ENCODE measurements around the gene RPL22. TPM values are rescaled to one million over a fixed set of nuclear protein-coding genes. Genes with fewer than 3 reads are reported as not detected.

The RPL22 gene
- total RNA-seq, 2 donors from 2014 or later, result 275 to 296 TPM

DNA sequence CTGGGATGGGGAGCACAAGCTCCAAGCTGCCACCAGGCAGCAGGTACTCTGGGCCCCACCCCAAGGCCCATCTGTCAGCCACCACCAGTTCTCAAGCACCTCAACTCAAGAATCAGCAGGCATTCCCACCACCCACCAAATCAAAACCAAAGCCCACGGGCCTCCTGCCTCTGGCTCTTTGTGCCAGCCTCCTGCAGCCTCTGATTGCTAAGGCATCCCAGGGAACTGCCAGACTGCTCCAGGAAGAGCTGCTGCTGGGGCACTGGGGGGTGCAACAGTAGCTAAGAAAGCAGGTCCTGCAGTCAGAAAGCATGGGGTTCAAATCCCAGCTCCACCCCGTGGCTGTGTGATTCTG lies 54.0 kb downstream of the RPL22 start:
- DNase-seq (ENCODE audit: low spot score), result no peak
- intact Hi-C loops (cut with DNase I), result no loop called here

DNA sequence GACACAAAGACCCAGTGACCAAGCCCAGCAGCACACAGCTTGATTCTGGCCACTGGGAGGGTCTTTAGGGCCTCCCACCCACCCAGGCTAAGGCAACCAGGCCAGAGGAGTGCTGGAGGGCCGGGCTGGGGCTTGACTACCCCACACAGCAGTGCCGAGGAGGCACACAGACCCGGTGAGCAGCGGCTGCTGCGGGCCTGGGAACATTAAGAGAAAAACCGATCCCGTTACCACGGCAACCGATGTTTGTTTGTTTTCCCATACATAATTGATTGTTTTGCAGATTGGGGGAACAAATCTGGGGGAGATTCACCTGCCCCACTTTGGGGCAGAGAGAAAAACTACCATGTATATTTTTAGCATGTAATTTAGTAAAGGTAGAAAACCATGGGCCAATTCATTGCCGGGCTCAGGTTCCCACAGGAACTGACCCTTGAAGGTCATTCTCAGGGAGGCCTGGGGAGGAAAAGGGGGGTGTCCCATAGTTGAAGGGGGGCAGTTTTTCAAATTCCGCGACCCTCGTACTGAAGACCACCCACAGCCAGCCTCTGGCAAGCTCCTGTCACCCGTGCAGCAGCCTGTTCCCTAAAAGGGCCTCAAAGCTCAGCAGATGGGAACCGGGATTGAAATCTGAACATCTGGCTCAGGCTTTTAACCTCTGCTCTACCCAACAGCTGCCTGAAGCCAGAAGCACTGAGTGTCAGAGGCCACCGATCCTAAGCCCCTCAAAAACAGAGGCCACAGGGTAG lies 54.6 kb downstream of the RPL22 start:
- intact Hi-C loops (cut with DNase I), result no loop called here
- DNase-seq (ENCODE audit: low spot score), result no peak

DNA sequence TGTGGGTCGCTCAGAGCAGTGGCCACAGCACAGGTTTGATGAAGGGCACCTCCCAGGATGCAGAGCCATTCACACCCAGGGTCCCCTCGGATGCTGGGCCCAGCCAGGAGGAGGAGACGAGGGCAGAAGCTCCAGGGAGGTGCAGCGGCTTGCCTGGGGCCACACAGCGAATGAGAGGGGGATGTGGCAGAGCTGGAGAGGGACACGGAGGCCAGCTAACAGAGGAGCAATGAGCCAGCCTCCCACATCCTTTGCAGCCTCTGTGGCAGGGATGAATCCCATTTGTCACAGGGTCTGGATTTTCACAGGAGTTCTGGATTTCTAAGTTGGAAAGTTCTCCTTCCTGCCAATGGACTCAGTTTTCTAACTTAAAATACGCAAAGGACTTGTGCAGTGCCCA lies 55.2 kb downstream of the RPL22 start:
- intact Hi-C loops (cut with DNase I), result no loop called here

DNA sequence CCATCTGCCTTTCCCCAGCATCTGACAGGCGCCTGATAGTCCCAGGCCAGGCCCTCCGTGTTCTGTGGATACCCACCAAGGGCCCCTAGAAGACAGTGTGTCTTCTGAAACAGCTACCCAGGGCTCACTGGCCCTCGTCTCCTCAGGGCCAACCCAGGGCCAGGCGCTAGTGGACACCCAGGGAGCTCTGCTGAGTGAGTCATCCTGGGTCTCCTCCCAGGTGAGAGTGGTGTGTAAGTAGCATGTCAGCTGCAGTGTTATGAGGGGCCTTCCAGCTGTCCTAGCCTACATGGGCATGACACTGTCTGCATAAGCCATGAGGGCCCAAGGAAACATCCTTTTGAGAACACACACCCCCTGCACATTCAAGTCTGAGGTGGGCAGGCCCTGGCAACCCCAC lies 56.0 kb downstream of the RPL22 start:
- no peak for DNase-seq (ENCODE audit: low spot score)
- intact Hi-C loops (cut with DNase I), result no loop called here

More for the DNA sequence above, 55.2 kb downstream of the RPL22 start:
- no peak for DNase-seq (ENCODE audit: low spot score)

DNA sequence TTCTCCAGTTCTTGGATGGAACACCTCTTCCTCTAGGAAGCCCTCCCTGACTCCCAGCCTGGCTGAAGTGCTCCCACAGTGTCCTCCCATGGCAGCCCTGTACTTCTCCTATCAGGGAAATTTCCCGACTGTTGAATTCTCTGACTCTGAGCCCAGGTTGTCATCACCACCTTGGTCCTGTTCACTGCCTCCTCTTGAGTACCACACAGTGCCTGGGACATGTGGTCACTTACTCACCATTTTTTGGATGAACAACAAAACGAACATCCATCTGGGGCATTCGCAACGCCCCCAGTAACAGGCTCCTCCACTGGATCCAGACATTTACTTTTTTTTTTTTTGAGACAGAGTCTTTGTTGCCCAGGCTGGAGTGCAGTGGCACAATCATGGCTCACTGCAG lies 56.7 kb downstream of the RPL22 start:
- no peak for DNase-seq (ENCODE audit: low spot score)
- intact Hi-C loops (cut with DNase I), result no loop called here

DNA sequence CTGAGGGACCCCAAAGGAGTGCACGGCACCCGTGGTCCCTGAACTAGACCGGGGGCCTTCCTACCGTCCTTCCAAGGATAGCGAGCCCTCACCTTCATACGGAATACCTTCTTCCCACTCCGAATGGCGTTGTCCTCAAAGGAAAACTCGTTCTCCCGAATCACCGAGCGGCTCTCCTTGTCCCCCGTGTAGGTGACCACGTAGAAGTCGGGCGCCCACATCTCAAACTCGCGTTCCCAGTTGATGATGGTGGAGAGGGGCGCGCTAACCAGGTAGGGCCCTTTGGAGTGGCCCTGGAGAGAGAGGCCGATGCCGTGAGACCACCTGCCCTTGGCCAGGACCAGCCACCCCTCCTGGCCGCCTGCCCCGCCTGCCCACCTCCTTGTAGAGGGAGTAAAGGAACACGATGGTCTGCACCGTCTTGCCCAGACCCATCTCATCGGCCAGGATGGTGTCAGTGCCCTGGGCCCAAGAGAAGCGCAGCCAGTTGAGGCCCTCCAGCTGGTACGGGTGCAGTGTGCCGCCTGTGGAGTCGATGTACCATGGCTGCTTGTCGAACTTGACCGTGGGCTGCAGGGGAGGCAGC lies 57.3 kb downstream of the RPL22 start:
- no peak for DNase-seq (ENCODE audit: low spot score)
- intact Hi-C loops (cut with DNase I), result no loop called here

DNA sequence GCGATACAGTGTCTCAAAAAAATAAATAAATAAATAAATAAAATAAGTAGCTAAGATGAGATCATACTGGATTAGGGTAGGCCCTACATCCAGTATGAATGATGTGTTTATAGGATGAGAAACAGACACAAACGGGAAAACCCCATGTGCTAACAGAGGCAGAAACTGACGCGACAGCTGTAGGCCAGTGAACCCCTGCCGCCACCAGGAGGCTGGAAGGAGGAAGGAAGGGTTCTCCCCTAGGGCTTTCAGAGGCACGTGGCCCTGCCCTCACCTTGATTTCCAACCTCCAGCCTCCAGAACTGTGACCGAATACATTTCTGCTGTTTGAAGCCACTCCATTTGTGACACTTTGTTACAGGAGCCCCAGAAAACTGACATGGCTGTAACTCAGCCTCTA lies 57.8 kb downstream of the RPL22 start:
- intact Hi-C loops (cut with DNase I), result no loop called here
- DNase-seq (ENCODE audit: low spot score), result no peak

DNA sequence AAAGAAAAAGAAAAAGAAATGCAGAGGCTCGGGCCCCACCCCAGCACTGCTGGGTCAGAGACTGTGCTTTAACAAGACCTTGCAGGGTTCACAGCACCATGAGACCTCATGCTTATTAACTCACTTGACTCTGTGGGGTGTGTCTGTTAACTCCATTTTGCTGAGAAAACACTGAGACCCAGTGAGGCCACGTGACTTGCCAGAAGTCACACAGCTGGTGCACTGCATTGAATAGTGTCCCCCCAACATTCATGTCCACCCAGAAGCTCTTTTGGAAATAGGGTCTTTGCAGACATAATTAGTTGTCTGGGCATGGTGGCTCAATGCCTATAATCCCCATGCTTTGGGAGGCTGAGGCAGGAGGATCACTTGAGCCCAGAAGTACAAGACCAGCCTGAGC lies 59.0 kb downstream of the RPL22 start:
- no peak for DNase-seq (ENCODE audit: low spot score)
- intact Hi-C loops (cut with DNase I), result no loop called here

DNA sequence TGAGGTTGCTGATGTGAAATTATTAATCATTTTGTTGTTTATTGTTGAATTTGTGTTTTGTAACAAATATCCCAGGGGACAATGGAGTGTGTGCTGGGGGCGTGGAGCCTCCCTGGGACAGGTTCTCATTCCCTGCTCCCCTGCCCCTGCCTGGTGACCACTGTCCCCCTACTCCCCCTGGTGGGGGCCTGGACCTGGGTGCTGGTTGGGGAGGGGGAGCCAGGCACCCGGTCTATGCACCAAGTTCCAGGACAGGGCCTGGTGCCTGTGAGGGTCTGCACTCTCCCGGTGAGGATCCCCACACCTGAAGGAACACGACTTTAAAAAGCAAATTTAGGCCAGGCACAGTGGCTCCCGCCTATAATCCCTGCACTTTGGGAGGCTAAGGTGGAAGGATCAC lies 61.6 kb downstream of the RPL22 start:
- no peak for DNase-seq (ENCODE audit: low spot score)
- intact Hi-C loops (cut with DNase I), result loop anchor here in 1 of 2 donors (5.0 kb wide), 2 partner anchors 255 to 480 kb away; no protein-coding TSS in a partner anchor

DNA sequence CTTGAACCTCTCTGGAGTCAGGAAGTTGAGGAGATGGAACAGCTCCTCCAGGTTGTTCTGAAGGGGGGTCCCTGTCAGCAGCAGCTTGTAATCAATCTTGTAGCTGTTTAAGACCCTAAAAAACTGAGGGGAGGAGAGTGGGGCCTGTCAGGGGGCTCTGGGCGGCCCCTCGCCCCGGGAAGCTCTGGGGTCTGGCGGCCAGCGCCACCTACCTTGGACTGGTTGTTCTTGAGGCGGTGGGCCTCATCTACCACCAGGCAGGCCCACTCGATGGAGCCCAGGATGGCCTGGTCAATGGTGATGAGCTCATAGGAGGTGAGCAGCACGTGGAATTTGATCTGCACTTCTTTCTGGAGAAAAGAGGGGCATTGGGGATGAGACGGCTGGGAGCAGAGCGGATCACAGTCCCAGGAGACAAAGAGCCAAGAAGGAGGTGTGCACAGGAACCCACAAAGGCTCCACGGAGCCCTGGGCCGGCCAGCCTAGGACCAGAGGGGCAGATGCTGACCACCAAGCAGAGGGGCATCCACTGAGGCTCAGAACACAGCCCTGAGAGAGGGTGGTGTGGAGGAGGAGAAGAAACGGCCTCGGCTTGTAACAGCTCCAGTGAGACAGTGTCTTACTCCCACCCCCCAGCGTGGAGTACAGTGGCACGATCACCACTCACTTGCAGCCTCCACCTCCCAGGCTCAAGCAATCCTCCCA lies 62.7 kb downstream of the RPL22 start:
- intact Hi-C loops (cut with DNase I), result loop anchor here in 1 of 2 donors (5.0 kb wide), 2 partner anchors 254 to 479 kb away; no protein-coding TSS in a partner anchor
- no peak for DNase-seq (ENCODE audit: low spot score)

Other genes with a start within 250 kb of the RPL22 start
- 1 to 10 TPM; 6.9 to 7.7 TPM for gene NPHP4, start 207.2 kb downstream of the RPL22 start, total RNA-seq
- gene KCNAB2, start 153.7 kb downstream of the RPL22 start, total RNA-seq, result 10 to 100 TPM; 13.5 to 21.8 TPM
- 1 to 10 TPM; 1.4 to 2.4 TPM for gene CHD5, start 19.3 kb downstream of the RPL22 start, total RNA-seq
- 1 to 10 TPM; 8.6 to 8.7 TPM for gene RNF207, start 6.5 kb upstream of the RPL22 start, total RNA-seq
- gene ICMT, start 36.4 kb upstream of the RPL22 start, total RNA-seq, result 10 to 100 TPM; 49.6 to 61.1 TPM
- not detected for gene HES3, start 44.6 kb upstream of the RPL22 start, total RNA-seq
- gene GPR153, start 61.5 kb upstream of the RPL22 start, total RNA-seq, result 10 to 100 TPM in 1 of 2 donors, 1 to 10 TPM in 1; 9.3 to 11.8 TPM
- gene ACOT7, start 194.2 kb upstream of the RPL22 start, total RNA-seq, result 10 to 100 TPM; 17.6 to 26.5 TPM
- under 1 TPM in 1 of 2 donors, not detected in 1; 0.14 TPM for gene HES2, start 220.3 kb upstream of the RPL22 start, total RNA-seq
- not detected for gene ESPN, start 225.2 kb upstream of the RPL22 start, total RNA-seq

All from posterior vena cava (tissue), 2 donors.